CD4-positive, alpha-beta T cell treated with Interleukin-10 for 1 hour (primary cell): ENCODE data around the gene CYBC1.

ENCODE experiments used
- DNase-seq: peaks from one replicate; pipeline ENCODE4 v3.0.0-alpha.2; 2020

CYBC1 gene

GRCh38 chr17:82446124-82446523 is 4.4 kb downstream of the CYBC1 start:
- DNase-seq = no peak

GRCh38 chr17:82445542-82445941 is 5.0 kb downstream of the CYBC1 start:
- DNase-seq = no peak

- no peak for DNase-seq
Measured at GRCh38 chr17:82444941-82445521, 5.5 kb downstream of the CYBC1 start.

GRCh38 chr17:82444284-82444893 is 6.2 kb downstream of the CYBC1 start:
- DNase-seq = no peak

GRCh38 chr17:82443465-82444283 is 6.9 kb downstream of the CYBC1 start:
- no peak for DNase-seq

GRCh38 chr17:82442643-82443464 is 7.7 kb downstream of the CYBC1 start:
- DNase-seq = no peak

GRCh38 chr17:82441691-82442487 is 8.7 kb downstream of the CYBC1 start:
- DNase-seq = no peak

GRCh38 chr17:82440991-82441627 is 9.4 kb downstream of the CYBC1 start:
- DNase-seq = no peak

GRCh38 chr17:82440469-82440981 is 10.0 kb downstream of the CYBC1 start:
- DNase-seq = no peak

- no peak for DNase-seq
Measured at GRCh38 chr17:82439829-82440365, 10.7 kb downstream of the CYBC1 start.

GRCh38 chr17:82439194-82439828 is 11.2 kb downstream of the CYBC1 start:
- no peak for DNase-seq

GRCh38 chr17:82438401-82439193 is 12.0 kb downstream of the CYBC1 start:
- no peak for DNase-seq

- DNase-seq = no peak
Measured at GRCh38 chr17:82437325-82437668, 13.3 kb downstream of the CYBC1 start.

GRCh38 chr17:82436601-82437324 is 13.8 kb downstream of the CYBC1 start:
- DNase-seq = no peak

GRCh38 chr17:82435601-82436583 is 14.7 kb downstream of the CYBC1 start:
- no peak for DNase-seq

GRCh38 chr17:82435103-82435502 is 15.4 kb downstream of the CYBC1 start:
- DNase-seq = no peak

GRCh38 chr17:82434216-82434565 is 16.4 kb downstream of the CYBC1 start:
- DNase-seq = peak; percentile 32

- DNase-seq = no peak
Measured at GRCh38 chr17:82433560-82434215, 16.9 kb downstream of the CYBC1 start.
